Coronary artery (tissue), 2 donors: ENCODE data around the gene APAF1.

Experiments used
- DNase-seq: peaks from one replicate; pipeline ENCODE4 v3.0.0-alpha.2; 2017; ENCODE audit warnings: low spot score
- H3K27ac ChIP-seq, 2 donors: fragments of 200-600 bp; sonication (generic); one replicate each; pipeline ENCODE4 v1.5.1; 2016 to 2019
- H3K4me3 ChIP-seq: fragments of 200-600 bp; sonication (generic); 2 replicates; pipeline ENCODE4 v1.5.1; 2016; ENCODE audit warnings: mild to moderate bottlenecking, moderate library complexity
- CTCF ChIP-seq: fragments of 200-600 bp; sonication (generic); IDR thresholded peaks from one replicate; pipeline ENCODE4 v1.5.1; 2019; ENCODE audit warnings: antibody characterized with exemption

The APAF1 gene

GRCh38 chr12:98671459-98671858, 26.4 kb downstream of the APAF1 start:
- TF ChIP-seq CTCF, result no peak
- H3K27ac ChIP-seq, result no peak overlapping the region
- DNase-seq, result no peak
- H3K4me3 ChIP-seq, result no peak overlapping the region

GRCh38 chr12:98674841-98675240, 29.8 kb downstream of the APAF1 start:
- no peak for DNase-seq
- TF ChIP-seq CTCF, result no peak
- Histone ChIP-seq H3K27ac (no peak overlapping the region), H3K4me3 (no peak overlapping the region)

- no peak overlapping the region for H3K27ac ChIP-seq
- no peak overlapping the region for H3K4me3 ChIP-seq
- DNase-seq, result no peak
- TF ChIP-seq CTCF, result no peak
Observed at GRCh38 chr12:98678236-98678945, 33.3 kb downstream of the APAF1 start.

GRCh38 chr12:98678946-98679610, 34.0 kb downstream of the APAF1 start:
- no peak overlapping the region for H3K27ac ChIP-seq
- TF ChIP-seq CTCF, result no peak
- no peak for DNase-seq
- no peak overlapping the region for H3K4me3 ChIP-seq

GRCh38 chr12:98679611-98680005, 34.5 kb downstream of the APAF1 start:
- H3K27ac ChIP-seq, result no peak overlapping the region
- DNase-seq, result no peak
- TF ChIP-seq CTCF, result no peak
- H3K4me3 ChIP-seq, result no peak overlapping the region

GRCh38 chr12:98684199-98684598, 39.1 kb downstream of the APAF1 start:
- Histone ChIP-seq H3K4me3 (no peak overlapping the region), H3K27ac (no peak overlapping the region)
- no peak for DNase-seq
- no peak for TF ChIP-seq CTCF

- Histone ChIP-seq H3K27ac (no peak overlapping the region), H3K4me3 (no peak overlapping the region)
- TF ChIP-seq CTCF, result no peak
- no peak for DNase-seq
Observed at GRCh38 chr12:98686603-98687002, 41.5 kb downstream of the APAF1 start.
